HepG2 (cell line): ENCODE measurements around the gene NUDT1. TPM values are rescaled to one million over a fixed set of nuclear protein-coding genes. Genes with fewer than 3 reads are reported as not detected.

Experiments used
- ATAC-seq: fragments of 200-7000 bp; cut with Tn5 transposase; 3 replicates; pipeline ENCODE4 v1.9.1; 2020; ENCODE audit warnings: mild to moderate bottlenecking, moderate library complexity
- BruUV-seq: library from RNA; stranded (reverse); fragments of 400-500 nt; replicated peaks from 2 replicates; lab custom pipeline; 2021; lab: Mats Ljungman, UMichigan
- CTCF ChIA-PET: fragments of 300-600 bp; formaldehyde crosslinking; extraction: SDS; loops from one replicate; lab custom pipeline; 2021; ENCODE audit warnings: low total read pairs, inconsistent platforms, low intra/inter-chr PET ratio; lab: Yijun Ruan, JAX
- POLR2A ChIA-PET: fragments of 350-600 bp; sonication (Branson Sonifier 250); formaldehyde crosslinking; loops from one replicate; lab custom pipeline; 2020; ENCODE audit warnings: antibody characterized with exemption, inconsistent platforms; lab: Yijun Ruan, JAX
- DNase-seq: peaks from one replicate; pipeline ENCODE4 v3.0.0-alpha.2; 2015; ENCODE audit warnings: low spot score
- FAIRE-seq: peaks from 3 replicates; lab custom pipeline; 2011; peaks lifted over from hg19 to GRCh38; lab: Jason Lieb, UNC
- H2AFZ ChIP-seq: one replicate; pipeline ENCODE4 v1.6.1; 2011; ENCODE audit warnings: low read length, inconsistent platforms
- H3K27ac ChIP-seq: fragments of 300-600 bp; 3 replicates; pipeline ENCODE4 v1.8.0; 2011; ENCODE audit warnings: mixed run types, mild to moderate bottlenecking, mixed read lengths, low read length, inconsistent platforms; ENCODE audit not compliant: insufficient read depth; ENCODE audit errors: extremely low read length
- H3K27me3 ChIP-seq, 2 experiments: fragments of 200-600 bp in 1 of 2; 2 replicates in 1 of 2; 3 replicates in 1 of 2; pipeline versions ENCODE4 v1.6.0 to v1.8.0; 2011; ENCODE audit warnings: low read length in 2 of 2, mild to moderate bottlenecking in 2 of 2, moderate library complexity in 2 of 2, inconsistent platforms in 1 of 2; ENCODE audit not compliant: insufficient read depth in 2 of 2, control insufficient read depth in 1 of 2
- H3K36me3 ChIP-seq, 2 experiments: fragments of 200-600 bp in 1 of 2; replicated peaks in 1 of 2; 2 replicates in 1 of 2; 3 replicates in 1 of 2; pipeline versions ENCODE4 v1.5.1 to v1.8.0; 2011; ENCODE audit warnings: low read length in 2 of 2, inconsistent platforms in 1 of 2; ENCODE audit not compliant: insufficient read depth in 2 of 2, control insufficient read depth in 1 of 2
- H3K4me1 ChIP-seq: 2 replicates; pipeline ENCODE4 v1.5.1; 2012; ENCODE audit warnings: low read length, inconsistent platforms; ENCODE audit not compliant: insufficient read depth
- H3K4me2 ChIP-seq: 2 replicates; pipeline ENCODE4 v1.6.0; 2011; ENCODE audit warnings: low read depth, low read length, inconsistent platforms
- H3K4me3 ChIP-seq, 3 experiments: fragments of 200-600 bp in 1 of 3; sonication (generic), shearing (Covaris generic) in 1 of 3; replicated peaks in 1 of 3; 2 replicates each; pipeline ENCODE4 v1.5.1; 2011 to 2016; ENCODE audit warnings: low read length in 3 of 3, inconsistent platforms in 2 of 3, low read depth in 2 of 3, mild to moderate bottlenecking in 2 of 3, control low read depth in 1 of 3, mixed read lengths in 1 of 3; ENCODE audit not compliant: insufficient read depth in 1 of 3
- H3K79me2 ChIP-seq: one replicate; pipeline ENCODE4 v1.6.1; 2011; ENCODE audit warnings: low read length, inconsistent platforms; ENCODE audit not compliant: insufficient read depth
- H3K9ac ChIP-seq: 2 replicates; pipeline ENCODE4 v1.6.0; 2011; ENCODE audit warnings: mild to moderate bottlenecking, low read depth, low read length, inconsistent platforms; ENCODE audit not compliant: insufficient read depth
- H3K9me3 ChIP-seq: 2 replicates; pipeline ENCODE4 v1.5.1; 2012; ENCODE audit warnings: mild to moderate bottlenecking, low read length
- H4K20me1 ChIP-seq: 2 replicates; pipeline ENCODE4 v1.6.0; 2011; ENCODE audit warnings: inconsistent platforms, mild to moderate bottlenecking, low read length, moderate library complexity; ENCODE audit not compliant: insufficient read depth
- AGO2 ChIP-seq: fragments of 200-400 bp; formaldehyde crosslinking; optimal IDR thresholded peaks from 2 replicates; pipeline ENCODE3; 2017; ENCODE audit warnings: mild to moderate bottlenecking, low read depth, low read length, moderate library complexity
- HMG20A ChIP-seq: IDR thresholded peaks from 2 replicates; pipeline ENCODE4 v1.6.1; 2016; ENCODE audit warnings: borderline replicate concordance
- IKZF1 ChIP-seq: fragments of 450-650 bp; IDR thresholded peaks from 2 replicates; pipeline ENCODE4 v1.7.1; 2016
- ISL2 ChIP-seq: sonication (generic); formaldehyde crosslinking; IDR thresholded peaks from 2 replicates; pipeline ENCODE4 v1.5.0; 2020; ENCODE audit warnings: missing genetic modification reagents
- KDM4B ChIP-seq: sonication (generic); formaldehyde crosslinking; IDR thresholded peaks from 2 replicates; pipeline ENCODE4 v1.4.0; 2020; ENCODE audit warnings: missing genetic modification reagents
- KLF16 ChIP-seq, 2 experiments: sonication (generic) in 1 of 2; formaldehyde crosslinking in 1 of 2; IDR thresholded peaks; 2 replicates each; pipeline versions ENCODE4 v1.6.1 to v1.8.0; 2016 to 2023; ENCODE audit warnings: missing genetic modification reagents in 2 of 2, missing compliant biosample characterization in 1 of 2
- MAFK ChIP-seq, 2 experiments: IDR thresholded peaks in 1 of 2; conservative IDR thresholded peaks in 1 of 2; 2 replicates each; pipeline ENCODE4 v1.6.1; 2011; ENCODE audit warnings: improper control_type of control experiment in 2 of 2, low read length in 2 of 2
- MED13 ChIP-seq: sonication (generic); formaldehyde crosslinking; IDR thresholded peaks from 2 replicates; pipeline ENCODE4 v1.5.0; 2020; ENCODE audit warnings: missing genetic modification reagents
- PBX3 ChIP-seq: sonication (generic); formaldehyde crosslinking; IDR thresholded peaks from 2 replicates; pipeline ENCODE4 v1.8.1; 2023; ENCODE audit warnings: missing genetic modification reagents, inconsistent platforms, borderline replicate concordance
- SRY ChIP-seq: sonication (generic); formaldehyde crosslinking; IDR thresholded peaks from 2 replicates; pipeline ENCODE4 v1.8.0; 2022; ENCODE audit warnings: mild to moderate bottlenecking, missing genetic modification reagents
- ZNF281 ChIP-seq: sonication (generic); formaldehyde crosslinking; IDR thresholded peaks from 2 replicates; pipeline ENCODE4 v1.4.0; 2020; ENCODE audit warnings: missing genetic modification reagents, borderline replicate concordance
- ZNF704 ChIP-seq: sonication (generic); formaldehyde crosslinking; IDR thresholded peaks from 2 replicates; pipeline ENCODE4 v1.8.1; 2023; ENCODE audit warnings: mild to moderate bottlenecking, inconsistent platforms, moderate library complexity, missing genetic modification reagents, borderline replicate concordance
- WGBS: methylation state at CpG from one replicate; pipeline ENCODE4 v1.1.6; 2017; ENCODE audit warnings: low lambda C conversion rate; 5-methylcytosine and 5-hydroxymethylcytosine counted together
- in situ Hi-C: cut with HindIII; loops from 2 replicates; pipeline ENCODE4 v1.10.0; 2017; ENCODE audit warnings: low pct_unique_long_range_greater_than_20kb; ENCODE audit not compliant: extremely low pct_ligation_motif_present
- intact Hi-C: fragments of 100-400 bp; cut with micrococcal nuclease; formaldehyde crosslinking; loops from one replicate; pipeline ENCODE4 v1.10.0; 2022; ENCODE audit not compliant: unreplicated experiment
- polyA plus RNA-seq, 8 experiments: library from polyadenylated mRNA; depleted of rRNA in 3 of 8; stranded (reverse) in 7 of 8; unstranded in 1 of 8; fragments of >200 nt; fragmentation: Illumina TruSeq in 4 of 8; extraction: Trizol in 4 of 8; gene quantifications; 2 replicates each; pipeline versions ENCODE4 v1.2.1 to v1.2.3, GENCODE V29; 2011 to 2016; ENCODE audit warnings: low read depth in 4 of 8, missing spikeins in 1 of 8, mixed read lengths in 1 of 8; ENCODE audit not compliant: insufficient read depth in 1 of 8
- total RNA-seq, 5 experiments: library from RNA; depleted of rRNA; stranded (reverse); fragments of >200 nt; fragmentation: Illumina TruSeq; extraction: Trizol; gene quantifications; 2 replicates each; pipeline ENCODE4 v1.2.3, GENCODE V29; 2016; ENCODE audit warnings: low read depth in 1 of 5

Gene NUDT1
- total and polyA plus RNA-seq, 2 of the 13 experiments (the other 11 are each of a cell fraction or from before 2014, with no cell fraction given): 9.1 to 26.8 TPM

- CTCF ChIA-PET: no interaction called here
These were observed 7.8 kb downstream of the NUDT1 start for GRCh38 chr7:2249744-2250323.

GRCh38 chr7:2251381-2251780 is 9.4 kb downstream of the NUDT1 start:
- no peaks in the 10 kb centered on the region for H4K20me1 ChIP-seq
- ChIA-PET CTCF (no interaction called here), POLR2A (no interaction called here)
- no peaks in the 10 kb centered on the region for H3K4me1 ChIP-seq
- no peak for DNase-seq
- H3K27me3 ChIP-seq: no peaks in the 10 kb centered on the region
- H3K4me3 ChIP-seq: no peak overlapping the region
- ATAC-seq: no peak
- no peak overlapping the region for H3K27ac ChIP-seq
- peaks cover 3 to 18% of the 10 kb centered on the region in 2 experiments; a peak in 3 of 5 replicates for H3K36me3 ChIP-seq
- FAIRE-seq: no peak
- BruUV-seq: no TSS peak
- in situ Hi-C loops: loop anchor here (10.0 kb wide), 1 partner anchor 53 kb away; no protein-coding TSS in a partner anchor
- no peaks in the 10 kb centered on the region for H3K79me2 ChIP-seq
- TF ChIP-seq HMG20A (CRISPR knock-in tag) (no peak), MAFK (conservative IDR thresholded peaks at IDR 0.05 in 1 of 2, IDR thresholded peaks at IDR 0.05 in 1 of 2; ENCODE audit: low read length in 2 of 2) (no peak), ZNF281 (no peak), ISL2 (CRISPR knock-in tag) (no peak), ZNF704 (CRISPR knock-in tag) (no peak)
- no peak overlapping the region for H2AFZ ChIP-seq
- no peaks in the 10 kb centered on the region for H3K9me3 ChIP-seq
- H3K4me2 ChIP-seq: no peak overlapping the region
- intact Hi-C loops: no loop called here
- H3K9ac ChIP-seq: no peak overlapping the region
- WGBS: 87% methylated on average over 10 of the region's 10 CpGs

More at GRCh38 chr7:2249744-2250323, 7.8 kb downstream of the NUDT1 start:
- Histone ChIP-seq H3K4me2 (no peak overlapping the region), H3K4me3 (no peak overlapping the region), H3K27ac (no peak overlapping the region), H3K9ac (no peak overlapping the region), H4K20me1 (no peaks in the 10 kb centered on the region), H3K4me1 (peaks cover 11% of the 10 kb centered on the region), H2AFZ (no peak overlapping the region), H3K79me2 (no peaks in the 10 kb centered on the region), H3K36me3 (peaks cover 1 to 9% of the 10 kb centered on the region in 2 experiments; a peak in 2 of 5 replicates), H3K9me3 (no peaks in the 10 kb centered on the region)
- no TSS peak for BruUV-seq
- POLR2A ChIA-PET: no interaction called here
- DNase-seq: no peak
- ATAC-seq: no peak
- intact Hi-C loops (loop anchor here (10.0 kb wide), 1 partner anchor 65 kb away; the partner anchor contains the start of gene SNX8), in situ Hi-C loops (loop anchor here (10.0 kb wide), 1 partner anchor 55 kb away; no protein-coding TSS in a partner anchor)
- 96% methylated on average over 22 of the region's 27 CpGs for WGBS
- FAIRE-seq: no peak
- no peak for TF ChIP-seq KDM4B
- no peak for TF ChIP-seq IKZF1
- no peak for TF ChIP-seq PBX3 (CRISPR knock-in tag)
- TF ChIP-seq KLF16 (CRISPR knock-in tag; IDR thresholded peaks at IDR 0.05): no peak
- TF ChIP-seq AGO2: peak; percentile 82
- no peak for TF ChIP-seq MED13 (CRISPR knock-in tag)
- no peak for TF ChIP-seq SRY (CRISPR knock-in tag)
- TF ChIP-seq, all 625 proteins: peak for 1
- no peaks in the 10 kb centered on the region for H3K27me3 ChIP-seq
